ENCODE results near the gene ACTR3.
"Not testable (repeated sequence)": the region's sequence is repeated elsewhere in the genome, so short reads cannot be mapped to it uniquely, and the experiment has no call there.

The ACTR3 gene

GRCh38 chr2:113899166-113899565, 9.3 kb downstream of the ACTR3 start:
- in situ Hi-C loops (cut with MboI; ENCODE audit: low sequenced_read_pairs): no loop called here

DNA sequence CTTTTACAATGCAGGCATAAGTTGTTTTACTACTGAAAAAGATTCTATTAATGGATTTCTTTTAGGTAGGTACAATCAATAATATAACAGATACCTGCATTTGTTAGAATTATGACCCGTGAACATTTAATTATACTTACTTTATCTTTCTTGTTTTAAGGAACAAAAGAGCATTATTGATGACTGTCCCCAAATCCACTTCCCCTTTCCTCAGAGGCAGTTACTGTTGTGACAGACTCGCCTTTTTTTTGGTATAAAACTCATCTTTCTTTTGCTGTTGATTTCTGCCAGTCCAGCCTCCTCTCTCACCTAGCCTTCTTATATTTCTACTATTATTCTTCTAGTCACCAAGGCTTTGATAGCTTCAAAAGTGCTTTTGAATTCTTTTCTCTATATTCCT, 12.1 kb downstream of the ACTR3 start:
- in situ Hi-C loops (cut with MboI; ENCODE audit: low sequenced_read_pairs): no loop called here

GRCh38 chr2:113905886-113906285, 16.0 kb downstream of the ACTR3 start:
- in situ Hi-C loops (cut with MboI; ENCODE audit: low sequenced_read_pairs): no loop called here

- in situ Hi-C loops (cut with MboI; ENCODE audit: low sequenced_read_pairs): no loop called here
Measured at GRCh38 chr2:113906647-113907046, 16.8 kb downstream of the ACTR3 start.

- in situ Hi-C loops (cut with MboI; ENCODE audit: low sequenced_read_pairs): no loop called here
Measured at GRCh38 chr2:113907297-113907696, 17.4 kb downstream of the ACTR3 start.

DNA sequence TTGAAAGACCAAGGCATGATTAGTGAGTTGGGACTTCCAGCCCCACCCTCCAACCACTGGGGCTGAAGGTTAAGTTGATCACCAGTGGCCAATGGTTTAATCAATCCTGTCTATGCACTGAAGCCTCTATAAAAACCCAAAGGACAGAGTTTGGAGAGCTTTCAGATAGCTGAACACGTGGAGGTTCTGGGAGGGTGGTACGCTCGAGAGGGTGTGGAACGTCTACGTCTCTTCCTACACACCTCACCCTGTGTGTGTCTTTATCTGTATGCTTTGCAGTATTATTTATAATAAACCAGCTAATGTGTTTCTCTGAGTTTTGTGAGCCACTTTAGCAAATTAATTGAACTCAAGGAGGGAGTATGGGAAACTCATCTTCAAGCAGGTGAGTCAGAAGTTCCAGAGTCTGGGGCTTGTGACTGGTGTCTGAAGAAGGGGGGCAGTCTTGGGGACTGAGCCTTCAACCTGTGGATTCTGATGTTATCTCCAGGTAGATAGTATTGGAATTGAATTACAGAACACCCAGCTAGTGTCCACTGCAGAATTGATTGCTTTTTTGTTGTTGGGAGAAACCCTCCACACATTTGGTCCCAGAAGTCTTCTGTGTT, 20.3 kb downstream of the ACTR3 start:
- in situ Hi-C loops (cut with MboI; ENCODE audit: low sequenced_read_pairs): no loop called here

GRCh38 chr2:113910967-113911678, 21.2 kb downstream of the ACTR3 start:
- in situ Hi-C loops (cut with MboI; ENCODE audit: low sequenced_read_pairs): no loop called here

DNA sequence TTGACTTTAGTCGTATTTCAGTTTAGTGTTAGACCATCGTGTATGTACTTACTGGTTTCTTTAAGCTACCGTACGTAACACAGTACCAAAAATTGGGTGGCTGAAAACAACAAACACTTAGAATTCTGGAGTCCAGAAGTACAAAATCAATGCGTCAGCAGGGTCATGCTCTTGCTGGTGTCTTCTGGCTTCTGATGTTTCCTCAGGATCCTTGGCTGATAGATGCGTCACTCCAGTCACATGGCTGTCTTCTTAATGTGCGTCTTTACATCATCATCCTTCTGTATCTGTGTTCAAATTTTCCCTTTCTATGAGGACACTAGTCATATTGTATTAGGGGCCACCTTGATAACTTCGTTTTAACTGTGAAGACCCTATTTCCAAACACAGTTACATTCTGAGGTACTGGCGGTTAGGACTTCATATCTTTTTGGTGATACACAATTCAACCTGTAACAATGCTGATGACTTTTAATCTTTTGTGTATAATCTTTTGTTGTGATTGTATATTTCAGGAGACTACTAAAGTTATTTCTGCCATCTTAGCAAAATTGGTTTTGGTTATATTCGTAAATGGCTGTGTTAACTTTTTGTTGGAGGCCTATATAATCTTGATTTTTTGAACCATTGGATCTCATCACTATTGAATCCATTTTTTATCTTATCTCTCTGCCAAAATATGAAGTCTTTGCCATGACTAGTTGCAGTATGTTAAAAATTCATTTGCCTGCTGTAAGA, 25.4 kb downstream of the ACTR3 start:
- in situ Hi-C loops (cut with MboI; ENCODE audit: low sequenced_read_pairs): no loop called here

DNA sequence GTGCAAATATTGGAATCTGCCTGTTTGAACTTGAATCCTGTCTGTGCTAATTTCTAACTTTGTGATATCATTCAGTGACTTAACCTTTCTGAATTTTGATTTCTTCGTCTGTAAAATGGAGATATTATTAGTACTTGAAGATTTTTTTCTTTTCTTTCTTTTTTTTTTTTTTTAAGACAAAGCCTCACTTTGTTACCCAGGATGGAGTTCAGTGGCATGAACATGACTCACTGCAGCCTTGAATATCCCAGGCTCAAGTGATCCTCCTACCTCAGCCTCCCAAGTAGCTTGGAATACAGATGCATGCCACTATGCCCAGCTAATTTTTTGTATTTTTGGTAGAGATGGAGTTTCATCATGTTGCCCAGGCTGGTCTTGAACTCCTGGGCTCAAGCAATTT, 28.3 kb downstream of the ACTR3 start:
- in situ Hi-C loops (cut with MboI; ENCODE audit: low sequenced_read_pairs): no loop called here

DNA sequence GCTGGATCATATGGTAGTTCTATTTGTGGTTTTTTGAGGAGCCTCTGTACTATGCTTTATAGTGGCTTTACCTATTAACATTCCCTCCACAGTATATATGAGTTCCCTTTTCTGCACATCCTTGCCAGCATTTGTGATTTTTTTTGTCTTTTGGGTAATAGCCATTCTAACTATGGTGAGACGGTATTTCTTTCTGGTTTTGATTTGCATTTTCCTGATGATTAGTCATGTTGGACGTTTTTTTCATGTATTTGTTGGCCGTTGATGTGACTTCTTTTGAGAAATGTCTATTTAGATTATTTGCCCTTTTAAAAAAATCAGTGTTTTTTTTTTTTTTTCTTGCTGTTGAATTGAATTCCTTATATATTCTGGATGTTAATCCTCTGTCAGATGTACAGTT, 31.1 kb downstream of the ACTR3 start:
- in situ Hi-C loops (cut with MboI; ENCODE audit: low sequenced_read_pairs): no loop called here

- in situ Hi-C loops (cut with MboI; ENCODE audit: low sequenced_read_pairs): no loop called here
Measured at GRCh38 chr2:113922335-113922734, 32.4 kb downstream of the ACTR3 start.

GRCh38 chr2:113922784-113923183, 32.9 kb downstream of the ACTR3 start:
- in situ Hi-C loops (cut with MboI; ENCODE audit: low sequenced_read_pairs): no loop called here

DNA sequence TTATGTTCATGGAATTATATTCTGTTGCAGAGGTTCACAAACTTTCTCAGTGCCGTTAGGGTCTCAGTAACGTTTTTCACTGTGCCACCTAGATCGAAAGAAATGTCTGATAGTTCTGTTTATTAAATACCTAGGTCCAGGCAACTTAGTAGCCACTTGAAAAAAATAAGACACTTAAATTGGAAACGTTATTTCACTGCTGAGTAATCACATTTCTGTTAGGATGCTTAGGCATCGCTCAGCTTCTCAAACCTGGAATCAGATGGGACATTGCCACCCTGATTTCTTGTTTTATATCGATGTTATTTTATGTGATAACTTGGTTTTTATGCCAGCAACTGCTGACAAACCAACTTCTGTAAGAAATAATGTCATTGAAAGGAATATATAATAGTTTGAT, 36.0 kb downstream of the ACTR3 start:
- in situ Hi-C loops (cut with MboI; ENCODE audit: low sequenced_read_pairs): no loop called here

DNA sequence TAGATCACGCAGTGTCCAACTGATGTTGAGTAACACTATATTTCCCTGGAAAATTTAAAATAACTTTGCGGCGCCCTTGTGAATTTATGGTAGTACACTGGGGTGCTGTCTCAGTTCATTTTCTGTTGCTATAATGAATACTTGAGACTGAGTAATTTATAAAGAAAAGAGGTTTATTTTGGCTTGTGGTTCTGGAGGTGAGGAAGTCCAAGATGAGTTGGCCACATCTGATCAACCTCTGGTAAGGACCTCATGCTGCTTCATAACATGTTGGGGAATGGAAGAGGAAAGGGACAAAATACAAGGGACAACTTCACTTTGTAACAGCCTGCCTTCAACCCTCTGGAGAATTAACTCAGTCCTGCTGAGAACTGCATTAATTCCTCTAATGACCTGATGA, 36.4 kb downstream of the ACTR3 start:
- in situ Hi-C loops (cut with MboI; ENCODE audit: low sequenced_read_pairs): no loop called here

- in situ Hi-C loops (cut with MboI; ENCODE audit: low sequenced_read_pairs): no loop called here
Measured at GRCh38 chr2:113930448-113930847, 40.6 kb downstream of the ACTR3 start.

DNA sequence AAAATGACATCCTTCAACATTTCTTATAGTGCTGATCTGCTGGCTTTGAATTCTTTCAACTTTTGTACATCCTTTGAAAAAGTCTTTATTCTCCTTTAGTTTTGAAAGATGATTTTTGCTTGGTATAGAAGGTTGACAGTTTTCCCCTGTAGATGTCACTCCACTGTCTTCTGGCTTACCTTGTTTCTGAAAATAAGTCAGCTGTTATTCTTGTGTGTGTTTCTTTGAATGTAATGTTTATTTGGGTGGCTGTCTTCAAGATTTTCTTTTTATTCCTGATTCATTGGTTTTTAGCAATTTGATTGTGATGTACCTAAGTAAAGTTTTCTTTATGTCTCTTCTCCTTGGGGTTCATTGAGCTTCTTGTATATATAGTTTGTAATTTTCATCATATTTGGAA, 47.6 kb downstream of the ACTR3 start:
- in situ Hi-C loops (cut with MboI; ENCODE audit: low sequenced_read_pairs): no loop called here

- in situ Hi-C loops (cut with MboI; ENCODE audit: low sequenced_read_pairs): no loop called here
Measured at GRCh38 chr2:113940891-113941290, 51.0 kb downstream of the ACTR3 start.

- in situ Hi-C loops (cut with MboI; ENCODE audit: low sequenced_read_pairs): not testable (repeated sequence)
Measured at GRCh38 chr2:113945784-113946183, 55.9 kb downstream of the ACTR3 start.

DNA sequence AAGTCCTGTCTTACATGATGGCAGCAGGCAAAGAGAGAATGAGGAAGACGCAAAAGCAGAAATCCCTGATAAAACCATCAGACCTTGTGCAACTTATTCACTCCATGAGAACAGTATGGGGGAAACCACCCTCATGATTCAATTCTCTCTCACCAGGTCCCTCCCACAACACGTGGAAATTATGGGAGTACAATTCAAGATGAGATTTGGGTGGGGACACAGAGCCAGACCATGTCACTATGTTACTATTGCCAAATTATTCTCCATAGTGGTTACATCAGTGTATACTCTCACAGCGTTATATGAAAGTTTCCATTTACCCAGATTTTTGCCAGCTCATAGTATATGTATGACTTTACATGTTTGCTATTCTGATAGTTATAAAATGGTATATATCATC, 61.0 kb downstream of the ACTR3 start:
- in situ Hi-C loops (cut with MboI; ENCODE audit: low sequenced_read_pairs): not testable (repeated sequence)

- in situ Hi-C loops (cut with MboI; ENCODE audit: low sequenced_read_pairs): no loop called here
Measured at GRCh38 chr2:113961000-113961399, 71.1 kb downstream of the ACTR3 start.

GRCh38 chr2:113962692-113963480, 73.0 kb downstream of the ACTR3 start:
- in situ Hi-C loops (cut with MboI; ENCODE audit: low sequenced_read_pairs): no loop called here

All from HL-60/S4 treated with retinoic acid at 250 ng/mL for 4 days and 3 days (cell line).